GM19468 (cell line): Measurements from ENCODE around the gene FAM47A.

Source experiments
- ATAC-seq: cut with Tn5 transposase; IDR thresholded peaks from one replicate; pipeline ENCODE4 v1.9.1; 2021; ENCODE audit warnings: mild to moderate bottlenecking, moderate library complexity, moderate number of reproducible peaks; ENCODE audit not compliant: unreplicated experiment; ENCODE audit errors: extremely low read depth

FAM47A gene

GRCh38 chrX:34132028-34132427 lies at the start of gene FAM47A:
Gene FAM47A (minus strand): TSS chrX:34132314. CDS start chrX:34132278, 36 bp downstream.
- no peak for ATAC-seq

GRCh38 chrX:34147345-34147744 lies 15.2 kb upstream of the FAM47A start:
- no peak for ATAC-seq

GRCh38 chrX:34146906-34147305 lies 14.8 kb upstream of the FAM47A start:
- ATAC-seq = no peak

- ATAC-seq = no peak
Measured at GRCh38 chrX:34144246-34144645, 12.1 kb upstream of the FAM47A start.

- ATAC-seq = no peak
Measured at GRCh38 chrX:34140816-34141215, 8.7 kb upstream of the FAM47A start.

- ATAC-seq = no peak
Measured at GRCh38 chrX:34130980-34131744, 952 bp downstream of the FAM47A start.

GRCh38 chrX:34130501-34130900 lies 1.6 kb downstream of the FAM47A start:
- no peak for ATAC-seq

- no peak for ATAC-seq
Measured at GRCh38 chrX:34126011-34126410, 6.1 kb downstream of the FAM47A start.

- ATAC-seq = no peak
Measured at GRCh38 chrX:34119122-34119521, 13.0 kb downstream of the FAM47A start.

GRCh38 chrX:34112459-34112858 lies 19.7 kb downstream of the FAM47A start:
- no peak for ATAC-seq
